ENCODE data around the gene SMIM11.
"Not testable (repeated sequence)": the region's sequence is repeated elsewhere in the genome, so short reads cannot be mapped to it uniquely, and the experiment has no call there.

Gene SMIM11

GRCh38 chr21:34407294-34407693, 32.0 kb downstream of the SMIM11 start:
- DNase-seq = not testable (repeated sequence)

GRCh38 chr21:34417448-34418077, 42.3 kb downstream of the SMIM11 start:
- not testable (repeated sequence) for DNase-seq

- not testable (repeated sequence) for DNase-seq
Observed at GRCh38 chr21:34423805-34424204, 48.5 kb downstream of the SMIM11 start, which contains the start of gene SMIM34. TSS of gene SMIM34 (minus strand) at chr21:34423951. CDS start at chr21:34423839, 112 bp downstream.

GRCh38 chr21:34427339-34427738, 52.0 kb downstream of the SMIM11 start:
- not testable (repeated sequence) for DNase-seq

- DNase-seq = not testable (repeated sequence)
Observed at GRCh38 chr21:34428441-34428840, 53.1 kb downstream of the SMIM11 start.

GRCh38 chr21:34429710-34430109, 54.4 kb downstream of the SMIM11 start:
- DNase-seq = not testable (repeated sequence)

All from anterior cingulate cortex (tissue), 58 donors.